Thoracic aorta (tissue), 2 donors: ENCODE results near the gene OS9. TPM values are rescaled to one million over a fixed set of nuclear protein-coding genes. Genes with fewer than 3 reads are reported as not detected.

Experiments used
- ATAC-seq: fragments of 150-250 bp; one replicate; pipeline ENCODE4 v1.8.0; 2017; ENCODE audit warnings: low read depth; ENCODE audit not compliant: insufficient number of reproducible peaks, low FRiP score
- DNase-seq: peaks from one replicate; pipeline ENCODE4 v3.0.0-alpha.2; 2020; ENCODE audit warnings: low spot score
- H3K27ac ChIP-seq, 2 donors: fragments of 200-600 bp; sonication (generic); 1 replicate in 1 of 2; 2 replicates in 1 of 2; pipeline ENCODE4 v1.5.1; 2016; ENCODE audit warnings: mild to moderate bottlenecking in 2 of 2, moderate library complexity in 2 of 2
- H3K27me3 ChIP-seq: fragments of 200-600 bp; sonication (generic); replicated peaks from 2 replicates; pipeline ENCODE4 v1.6.0; 2016; ENCODE audit warnings: mild to moderate bottlenecking; ENCODE audit not compliant: insufficient read depth
- H3K36me3 ChIP-seq: fragments of 200-600 bp; sonication (generic); one replicate; pipeline ENCODE4 v1.5.1; 2016
- H3K4me1 ChIP-seq, 2 donors: fragments of 200-600 bp; sonication (generic); 1 replicate in 1 of 2; 2 replicates in 1 of 2; pipeline versions ENCODE4 v1.5.1 to v1.6.0; 2016; ENCODE audit warnings: low read depth in 2 of 2, mild to moderate bottlenecking in 1 of 2; ENCODE audit not compliant: control insufficient read depth in 1 of 2
- H3K4me3 ChIP-seq: fragments of 200-600 bp; sonication (generic); 2 replicates; pipeline ENCODE4 v1.5.1; 2016; ENCODE audit warnings: mild to moderate bottlenecking
- H3K9me3 ChIP-seq: fragments of 200-600 bp; sonication (generic); 2 replicates; pipeline ENCODE4 v1.5.1; 2016
- total RNA-seq, 2 donors: library from RNA; depleted of rRNA; stranded (reverse); fragments of >200 nt; gene quantifications; one replicate each; pipeline versions ENCODE4 v1.1.0 to v1.2.3, GENCODE V29; 2016
- TF ChIP-seq, protein P1 (sequence below): fragments of 200-600 bp; sonication (generic); IDR thresholded peaks from one replicate; pipeline ENCODE4 v1.5.1; 2019; ENCODE audit warnings: antibody characterized with exemption

Gene OS9
- total RNA-seq, 2 donors from 2014 or later = 253 to 381 TPM

DNA sequence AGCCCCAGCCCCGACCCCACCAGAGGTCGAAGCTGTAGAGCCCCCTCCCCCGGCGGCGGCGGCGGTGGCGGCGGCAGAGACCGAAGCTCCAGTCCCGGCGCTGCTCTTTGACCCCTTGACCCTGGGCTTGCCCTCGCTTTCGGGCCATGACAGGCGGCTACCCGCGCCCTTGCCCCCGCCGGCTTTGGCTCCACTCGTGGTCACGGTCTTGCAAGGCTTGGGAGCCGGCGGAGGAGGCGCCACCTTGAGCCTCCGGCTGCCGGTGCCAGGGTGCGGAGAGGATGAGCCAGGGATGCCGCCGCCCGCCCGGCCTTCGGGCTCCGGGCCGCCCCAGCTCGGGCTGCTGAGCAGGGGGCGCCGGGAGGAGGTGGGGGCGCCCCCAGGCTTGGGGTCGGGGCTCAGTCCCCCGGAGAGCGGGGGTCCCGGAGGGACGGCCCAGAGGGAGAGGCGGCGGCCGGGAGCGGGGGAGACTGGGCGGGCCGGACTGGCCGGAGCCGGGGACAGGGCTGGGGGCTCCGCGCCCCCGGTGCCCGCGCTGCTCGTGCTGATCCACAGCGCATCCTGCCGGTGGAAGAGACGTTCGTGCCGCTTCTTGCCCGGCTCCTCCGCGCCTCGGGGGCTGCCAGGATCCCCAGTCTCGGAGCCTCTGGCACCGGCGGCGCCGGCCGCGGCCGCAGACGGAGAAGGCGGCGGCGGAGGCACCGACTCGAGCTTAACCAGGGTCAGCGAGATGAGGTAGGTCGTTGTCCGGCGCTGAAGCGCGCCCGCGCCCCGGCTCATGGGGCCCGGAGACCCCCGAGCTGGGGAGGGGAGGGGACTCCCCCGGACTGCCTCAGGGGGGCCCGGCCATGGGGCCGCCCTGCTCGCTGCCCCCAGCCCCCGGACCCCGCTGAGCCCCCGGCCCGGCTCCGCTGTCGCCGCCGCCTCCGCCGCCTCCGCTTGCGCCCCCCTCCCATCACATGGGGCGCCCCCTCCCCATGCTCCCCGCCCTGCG lies 43.8 kb downstream of the OS9 start:
- Histone ChIP-seq H3K27ac (peak overlapping the region in 1 of 2 donors; percentile 43), H3K36me3 (no peaks in the 10 kb centered on the region), H3K4me3 (peak overlapping the region; percentile 59), H3K4me1 (peaks cover 28 to 34% of the 10 kb centered on the region in 2 donors), H3K27me3 (peaks cover 21% of the 10 kb centered on the region), H3K9me3 (no peaks in the 10 kb centered on the region)
- DNase-seq (no peak), ATAC-seq (no peak)
- TF ChIP-seq, protein P1, sequence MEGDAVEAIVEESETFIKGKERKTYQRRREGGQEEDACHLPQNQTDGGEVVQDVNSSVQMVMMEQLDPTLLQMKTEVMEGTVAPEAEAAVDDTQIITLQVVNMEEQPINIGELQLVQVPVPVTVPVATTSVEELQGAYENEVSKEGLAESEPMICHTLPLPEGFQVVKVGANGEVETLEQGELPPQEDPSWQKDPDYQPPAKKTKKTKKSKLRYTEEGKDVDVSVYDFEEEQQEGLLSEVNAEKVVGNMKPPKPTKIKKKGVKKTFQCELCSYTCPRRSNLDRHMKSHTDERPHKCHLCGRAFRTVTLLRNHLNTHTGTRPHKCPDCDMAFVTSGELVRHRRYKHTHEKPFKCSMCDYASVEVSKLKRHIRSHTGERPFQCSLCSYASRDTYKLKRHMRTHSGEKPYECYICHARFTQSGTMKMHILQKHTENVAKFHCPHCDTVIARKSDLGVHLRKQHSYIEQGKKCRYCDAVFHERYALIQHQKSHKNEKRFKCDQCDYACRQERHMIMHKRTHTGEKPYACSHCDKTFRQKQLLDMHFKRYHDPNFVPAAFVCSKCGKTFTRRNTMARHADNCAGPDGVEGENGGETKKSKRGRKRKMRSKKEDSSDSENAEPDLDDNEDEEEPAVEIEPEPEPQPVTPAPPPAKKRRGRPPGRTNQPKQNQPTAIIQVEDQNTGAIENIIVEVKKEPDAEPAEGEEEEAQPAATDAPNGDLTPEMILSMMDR = no peak

- peaks cover 28 to 34% of the 10 kb centered on the region in 2 donors for H3K4me1 ChIP-seq
- DNase-seq = no peak
- H3K9me3 ChIP-seq = no peaks in the 10 kb centered on the region
- ATAC-seq = no peak
- peak within 1 kb of the TSS; percentile 59 for H3K4me3 ChIP-seq
- TF ChIP-seq, protein P1 = no peak
- peak within 1 kb of the TSS in 1 of 2 donors; percentile 43 for H3K27ac ChIP-seq
- H3K36me3 ChIP-seq = no peaks in the 10 kb centered on the region
- peaks cover 21% of the 10 kb centered on the region for H3K27me3 ChIP-seq
These were observed 44.8 kb downstream of the OS9 start, which contains the start of gene AGAP2 for GRCh38 chr12:57738661-57739237. AGAP2 (minus strand) TSS chr12:57738742; CDS start chr12:57738246, 496 bp downstream.

GRCh38 chr12:57739387-57739786 lies 45.5 kb downstream of the OS9 start:
- Histone ChIP-seq H3K9me3 (no peaks in the 10 kb centered on the region), H3K4me1 (peaks cover 28 to 34% of the 10 kb centered on the region in 2 donors), H3K27me3 (peaks cover 21% of the 10 kb centered on the region), H3K27ac (no peak overlapping the region), H3K4me3 (no peak overlapping the region), H3K36me3 (no peaks in the 10 kb centered on the region)
- no peak for DNase-seq
- TF ChIP-seq, protein P1 = no peak
- no peak for ATAC-seq

DNA sequence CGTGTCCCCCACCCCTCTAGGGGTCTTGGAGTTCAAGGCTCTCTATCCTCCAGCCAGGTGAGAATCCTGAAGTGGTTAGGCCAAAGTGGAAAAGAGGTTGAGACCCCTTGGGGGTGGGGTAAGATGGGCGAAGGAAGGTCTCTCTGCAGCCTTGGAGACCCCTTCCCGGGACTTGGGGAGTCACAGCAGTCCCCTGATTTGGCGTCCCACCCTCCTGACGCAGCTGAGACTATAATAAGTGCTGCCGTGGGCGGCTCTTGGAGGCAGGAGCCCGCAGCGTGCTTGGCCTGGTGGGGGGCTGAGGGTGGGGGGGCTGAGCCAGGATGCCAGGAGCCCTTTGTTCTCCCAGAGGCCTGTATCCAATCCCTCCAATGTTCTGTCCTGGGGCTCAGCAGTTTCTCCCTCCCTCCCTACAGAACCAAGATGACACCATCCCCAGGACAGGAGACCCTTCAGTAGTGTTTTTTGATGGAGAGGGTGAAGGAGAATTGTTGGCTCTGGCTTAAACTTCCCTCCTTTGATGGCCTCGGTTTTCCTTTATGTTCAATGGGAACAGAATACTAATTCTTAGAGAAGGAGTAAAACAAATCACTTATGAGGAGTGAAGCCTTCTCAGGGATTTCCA lies 46.1 kb downstream of the OS9 start:
- Histone ChIP-seq H3K4me3 (no peak overlapping the region), H3K27me3 (peaks cover 21% of the 10 kb centered on the region), H3K4me1 (peaks cover 28 to 34% of the 10 kb centered on the region in 2 donors), H3K9me3 (no peaks in the 10 kb centered on the region), H3K36me3 (no peaks in the 10 kb centered on the region), H3K27ac (no peak overlapping the region)
- TF ChIP-seq, protein P1 = no peak
- no peak for ATAC-seq
- DNase-seq = no peak
